ENCODE measurements around the gene OSBPL7.

DNA sequence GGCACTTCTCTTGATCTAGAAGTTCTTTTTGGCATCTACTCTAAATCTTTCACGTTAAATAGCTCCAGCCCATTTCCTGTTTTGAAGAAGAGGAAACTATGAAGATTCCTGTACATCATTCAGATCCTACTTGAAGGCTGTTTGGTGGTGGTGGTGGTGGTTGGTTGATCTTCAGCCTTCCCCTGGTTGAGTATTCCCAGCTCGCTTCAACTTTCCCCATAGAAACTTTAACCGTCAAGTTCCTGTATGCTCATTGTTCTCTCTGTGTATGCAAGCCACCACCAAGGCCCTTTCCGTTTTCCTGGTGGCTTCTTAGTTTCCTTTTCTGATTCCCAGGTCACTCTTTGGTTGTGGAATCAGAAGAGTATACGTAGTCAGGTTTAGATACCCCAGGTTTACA lies 13.2 kb upstream of the OSBPL7 start:
- TF ChIP-seq CEBPB (IDR thresholded peaks at IDR 0.05) (no peak), MAX (IDR thresholded peaks at IDR 0.05) (no peak)

Measured in Ishikawa (cell line).